Esophagus (tissue), 2 donors: ENCODE results near the gene LTBP2. TPM values are rescaled to one million over a fixed set of nuclear protein-coding genes. Genes with fewer than 3 reads are reported as not detected.
A peak's percentile ranks its signal among the peaks of the same experiment; 100 is the strongest.

ENCODE experiments used
- H3K27ac ChIP-seq, 2 donors: one replicate each; pipeline ENCODE4 v1.5.1; 2013; ENCODE audit warnings: low read depth in 2 of 2, mild to moderate bottlenecking in 2 of 2, inconsistent platforms in 1 of 2, low read length in 1 of 2, moderate library complexity in 1 of 2
- H3K27me3 ChIP-seq, 2 donors: one replicate each; pipeline ENCODE4 v1.6.1; 2013; ENCODE audit warnings: low read length in 2 of 2, control low read depth in 1 of 2, mild to moderate bottlenecking in 1 of 2; ENCODE audit not compliant: insufficient read depth in 2 of 2, control insufficient read depth in 1 of 2
- H3K36me3 ChIP-seq, 2 donors: one replicate each; pipeline ENCODE4 v1.6.1; 2013; ENCODE audit warnings: low read length in 1 of 2; ENCODE audit not compliant: control insufficient read depth in 2 of 2, insufficient read depth in 2 of 2
- H3K4me1 ChIP-seq, 2 donors: one replicate each; pipeline ENCODE4 v1.6.1; 2013; ENCODE audit warnings: low read length in 1 of 2; ENCODE audit not compliant: control insufficient read depth in 2 of 2, insufficient read depth in 2 of 2
- H3K4me3 ChIP-seq, 2 donors: one replicate each; pipeline ENCODE4 v1.5.1; 2013; ENCODE audit warnings: low read length in 2 of 2, mild to moderate bottlenecking in 2 of 2, low read depth in 1 of 2, moderate library complexity in 1 of 2
- H3K9me3 ChIP-seq, 2 donors: one replicate each; pipeline ENCODE4 v1.6.1; 2013; ENCODE audit warnings: mild to moderate bottlenecking in 2 of 2, low read depth in 1 of 2, low read length in 1 of 2, moderate library complexity in 1 of 2; ENCODE audit not compliant: control insufficient read depth in 2 of 2, insufficient read depth in 1 of 2
- WGBS, 2 donors: extraction: QIAGEN DNeasy Blood & Tissue Kit; methylation state at CpG; one replicate each; pipeline ENCODE4 v1.1.7; 2013; 5-methylcytosine and 5-hydroxymethylcytosine counted together
- polyA plus RNA-seq, 2 donors: library from polyadenylated mRNA; stranded (reverse); fragments of 200-250 nt; gene quantifications; one replicate each; pipeline ENCODE4 v1.2.3, GENCODE V29; 2013
- donor health status: healthy with polysubstance abuse.
- donor health status: Bipolar disorder and iron deficiency.

Gene LTBP2
- polyA plus RNA-seq, 2 donors = 4.7 to 5.5 TPM

DNA sequence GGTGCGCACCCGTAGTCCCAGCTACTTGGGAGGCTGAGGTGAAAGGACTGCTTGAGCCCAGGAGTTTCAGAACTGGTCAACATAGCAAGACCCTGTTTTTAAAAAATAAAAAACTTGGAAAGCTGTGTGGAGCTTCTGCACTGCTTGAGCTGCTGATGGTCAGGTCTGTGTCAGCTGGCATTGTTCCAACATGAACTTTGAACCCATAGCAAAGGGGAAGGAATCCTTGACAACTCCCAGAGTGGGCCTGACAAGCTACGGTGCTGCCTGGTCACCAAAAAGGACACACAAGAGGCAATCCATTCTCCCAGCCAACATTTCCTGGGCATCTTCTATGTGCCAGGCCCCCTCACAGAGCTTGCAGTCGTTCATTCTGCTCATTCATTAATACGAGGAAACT lies 16.4 kb upstream of the LTBP2 start:
- no peak overlapping the region for H3K4me3 ChIP-seq
- H3K27me3 ChIP-seq = no peaks in the 10 kb centered on the region
- H3K4me1 ChIP-seq = no peaks in the 10 kb centered on the region
- no peaks in the 10 kb centered on the region for H3K9me3 ChIP-seq
- no peak overlapping the region for H3K27ac ChIP-seq
- no peaks in the 10 kb centered on the region for H3K36me3 ChIP-seq
- WGBS, 2 donors = 70 to 80% methylated on average over 5 of the region's 5 CpGs

DNA sequence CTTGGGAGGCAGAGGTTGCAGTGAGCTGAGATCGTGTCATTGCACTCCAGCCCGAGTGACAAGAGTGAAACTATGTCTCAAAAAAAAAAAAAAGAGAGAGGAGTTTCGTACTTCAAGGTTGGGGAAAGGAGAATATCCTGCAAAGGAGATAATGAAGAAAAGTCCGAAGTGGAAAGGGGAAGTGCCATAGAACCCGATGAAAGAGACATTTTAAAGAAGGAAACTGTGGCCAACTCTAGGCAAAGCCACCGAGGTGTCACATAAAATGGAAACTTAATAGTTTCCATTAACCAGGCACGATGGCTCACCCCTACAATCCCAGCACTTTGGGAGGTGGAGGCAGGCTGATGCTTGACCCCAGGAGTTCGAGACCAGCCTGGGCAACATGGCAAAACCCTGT lies 15.0 kb upstream of the LTBP2 start:
- no peak overlapping the region for H3K4me3 ChIP-seq
- H3K36me3 ChIP-seq = no peaks in the 10 kb centered on the region
- no peaks in the 10 kb centered on the region for H3K27me3 ChIP-seq
- peaks cover 0 to 2% of the 10 kb centered on the region in 2 donors for H3K4me1 ChIP-seq
- 77 to 81% methylated on average over 8 of the region's 8 CpGs for WGBS, 2 donors
- H3K9me3 ChIP-seq = no peaks in the 10 kb centered on the region
- no peak overlapping the region for H3K27ac ChIP-seq

DNA sequence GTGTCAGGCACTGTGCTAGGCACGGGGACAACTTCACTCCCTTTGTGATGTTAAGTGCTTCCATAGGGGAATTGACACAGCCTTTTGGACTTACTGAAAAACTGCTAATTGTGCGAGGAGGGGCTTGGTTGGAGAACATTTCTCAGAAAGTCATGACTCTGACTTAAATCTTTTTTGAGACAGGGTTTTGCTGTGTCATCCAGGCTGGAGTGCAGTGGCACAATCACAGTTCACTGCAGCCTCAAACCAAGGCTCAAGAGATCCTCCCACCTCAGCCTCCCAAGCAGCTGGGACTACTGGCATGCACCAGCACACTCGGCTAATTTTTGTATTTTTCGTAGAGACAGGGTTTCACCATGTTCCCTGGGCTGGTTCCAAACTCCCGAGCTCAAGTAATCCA lies 10.2 kb upstream of the LTBP2 start:
- WGBS, 2 donors = 72 to 77% methylated on average over 5 of the region's 5 CpGs
- Histone ChIP-seq H3K9me3 (no peaks in the 10 kb centered on the region), H3K27ac (no peak overlapping the region), H3K27me3 (no peaks in the 10 kb centered on the region), H3K4me1 (peaks cover 0 to 19% of the 10 kb centered on the region in 2 donors), H3K4me3 (no peak overlapping the region), H3K36me3 (no peaks in the 10 kb centered on the region)

DNA sequence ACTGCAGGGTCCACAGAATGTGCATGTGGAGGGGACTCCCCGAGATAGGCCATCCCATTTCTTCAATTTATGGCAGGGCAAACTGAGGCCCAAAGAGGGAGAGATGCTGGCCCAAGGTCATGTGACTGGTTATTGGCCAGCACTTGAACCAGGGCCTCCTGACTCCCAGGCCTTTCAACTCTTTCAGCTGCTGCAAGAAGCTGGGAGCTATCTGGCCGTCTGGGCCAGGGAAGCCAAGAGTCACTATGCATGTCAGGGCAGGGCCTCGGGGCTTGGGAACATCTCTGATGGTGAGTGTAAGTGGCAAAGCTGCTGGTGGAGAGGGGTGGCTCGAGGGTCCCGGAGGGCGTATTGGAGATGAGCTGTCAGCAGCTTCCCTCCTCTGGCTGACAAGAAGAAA lies 9.5 kb upstream of the LTBP2 start:
- 60 to 70% methylated on average over 6 of the region's 6 CpGs for WGBS, 2 donors
- Histone ChIP-seq H3K27me3 (no peaks in the 10 kb centered on the region), H3K9me3 (no peaks in the 10 kb centered on the region), H3K27ac (no peak overlapping the region), H3K36me3 (no peaks in the 10 kb centered on the region), H3K4me3 (no peak overlapping the region), H3K4me1 (peaks cover 0 to 22% of the 10 kb centered on the region in 2 donors)

DNA sequence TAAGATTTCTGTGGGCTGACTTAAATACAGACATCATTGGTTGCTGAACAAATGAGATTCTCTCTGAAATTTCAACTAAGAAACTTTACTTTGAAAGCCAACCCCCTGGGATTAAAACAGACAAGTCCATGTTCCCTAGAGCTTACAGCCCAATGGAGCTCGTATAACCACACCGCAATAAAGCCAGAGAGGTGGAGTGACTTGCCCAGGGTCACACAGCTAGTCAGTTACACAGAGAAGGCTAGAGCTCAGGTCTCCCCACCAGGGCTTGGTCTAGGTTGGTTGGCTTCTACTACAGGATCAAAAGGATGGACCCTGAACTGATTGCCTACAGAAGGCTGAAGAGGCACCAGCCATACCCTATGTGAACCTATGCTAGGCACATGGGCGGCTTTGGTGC lies 8.9 kb upstream of the LTBP2 start:
- no peaks in the 10 kb centered on the region for H3K27me3 ChIP-seq
- peaks cover 0 to 25% of the 10 kb centered on the region in 2 donors for H3K4me1 ChIP-seq
- H3K36me3 ChIP-seq = no peaks in the 10 kb centered on the region
- no peaks in the 10 kb centered on the region for H3K9me3 ChIP-seq
- 84 to 89% methylated on average over 3 of the region's 3 CpGs for WGBS, 2 donors
- H3K27ac ChIP-seq = no peak overlapping the region
- no peak overlapping the region for H3K4me3 ChIP-seq

DNA sequence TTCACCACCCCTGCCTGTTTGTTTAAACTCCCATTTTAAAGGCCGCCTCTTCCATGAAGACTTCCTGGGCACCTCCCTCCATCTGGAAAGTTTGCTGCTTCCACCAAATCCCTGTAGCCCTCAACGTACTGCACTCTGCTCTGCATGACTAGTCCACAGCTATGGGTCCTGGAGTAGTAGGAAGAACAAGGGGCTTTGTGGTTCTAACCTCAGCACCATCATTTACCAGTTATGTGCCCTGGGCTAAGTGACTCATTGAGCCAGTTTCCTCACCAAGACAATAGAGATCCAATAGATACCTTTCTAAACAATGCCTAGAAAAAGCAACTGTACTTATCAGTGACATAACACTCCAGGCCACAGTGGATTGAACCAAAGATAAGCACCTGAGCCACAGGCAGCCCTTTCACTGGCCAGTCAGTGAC lies 8.5 kb upstream of the LTBP2 start:
- Histone ChIP-seq H3K9me3 (no peaks in the 10 kb centered on the region), H3K27me3 (no peaks in the 10 kb centered on the region), H3K4me3 (no peak overlapping the region), H3K27ac (peak overlapping the region in 1 of 2 donors; percentile 25), H3K36me3 (no peaks in the 10 kb centered on the region), H3K4me1 (peaks cover 3 to 29% of the 10 kb centered on the region in 2 donors)
- 61 to 75% methylated on average over 2 of the region's 2 CpGs for WGBS, 2 donors

DNA sequence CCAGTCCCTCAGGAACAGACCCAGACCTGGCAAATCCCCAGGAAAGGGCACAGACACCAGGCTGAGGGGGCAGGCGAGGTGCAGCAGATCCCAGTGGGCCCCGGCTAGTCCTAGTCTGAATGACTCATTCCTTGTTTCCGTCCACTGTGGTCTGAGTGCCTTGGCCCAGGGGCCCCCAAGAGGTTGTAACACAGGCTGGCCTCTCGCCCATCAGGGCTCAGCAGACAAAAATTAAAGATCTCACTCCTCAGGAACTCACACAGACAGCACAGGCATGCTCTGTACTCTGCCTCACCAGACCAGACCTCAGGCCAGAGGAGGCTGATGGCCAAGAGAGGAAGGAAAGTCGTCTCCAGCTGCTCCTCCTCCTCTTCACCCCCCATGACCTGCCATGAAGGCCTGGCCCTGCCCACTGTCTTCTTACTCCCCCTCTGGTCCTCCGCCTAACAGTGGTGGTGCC lies 7.7 kb upstream of the LTBP2 start:
- H3K4me1 ChIP-seq = peaks cover 7 to 33% of the 10 kb centered on the region in 2 donors
- 46 to 68% methylated on average over 6 of the region's 6 CpGs for WGBS, 2 donors
- H3K27ac ChIP-seq = peak overlapping the region in 1 of 2 donors; percentile 24
- no peaks in the 10 kb centered on the region for H3K9me3 ChIP-seq
- H3K36me3 ChIP-seq = no peaks in the 10 kb centered on the region
- no peaks in the 10 kb centered on the region for H3K27me3 ChIP-seq
- H3K4me3 ChIP-seq = no peak overlapping the region

DNA sequence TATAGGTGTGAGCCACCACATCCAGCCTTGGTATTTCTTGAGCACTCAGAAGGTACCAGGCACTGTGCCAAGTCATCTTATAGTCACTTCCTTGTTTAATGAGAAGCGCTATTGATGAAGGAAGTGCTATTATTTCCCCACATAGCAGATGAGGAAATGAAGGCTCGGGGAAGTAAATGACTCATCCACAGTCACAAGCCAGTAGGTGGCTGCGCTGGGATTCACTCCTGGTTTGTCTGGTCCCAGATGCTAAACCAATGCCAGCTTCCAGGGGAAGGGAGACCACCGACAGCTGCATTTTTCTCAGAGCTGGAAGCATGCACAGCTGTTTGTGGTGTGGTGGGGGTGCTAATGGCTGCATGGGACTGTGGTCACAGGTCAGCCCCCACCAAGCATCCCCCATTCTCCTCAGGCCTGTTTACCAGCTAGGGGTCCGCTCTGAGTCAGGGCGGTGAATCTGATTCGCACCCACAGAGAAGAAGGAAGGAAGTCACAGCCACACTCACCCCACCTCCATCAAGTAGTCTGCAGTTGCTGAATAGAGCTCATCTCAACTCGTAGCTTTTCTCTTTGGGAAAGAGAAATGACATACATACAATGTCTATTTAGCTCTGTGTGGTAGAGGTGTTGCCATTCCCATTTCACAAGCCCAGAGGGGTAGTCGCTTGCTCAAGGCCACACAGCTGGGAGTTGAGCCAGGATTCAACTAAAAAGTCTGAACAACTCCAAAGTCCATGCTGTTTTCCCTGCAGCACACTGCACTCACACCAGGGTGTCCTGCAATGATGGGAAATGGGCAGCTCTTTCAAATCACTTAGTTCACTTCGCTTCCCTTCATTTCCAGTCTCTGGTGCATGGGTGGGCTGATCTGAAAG lies 6.3 kb upstream of the LTBP2 start:
- H3K9me3 ChIP-seq = no peaks in the 10 kb centered on the region
- no peaks in the 10 kb centered on the region for H3K36me3 ChIP-seq
- H3K4me1 ChIP-seq = peaks cover 7 to 39% of the 10 kb centered on the region in 2 donors
- H3K4me3 ChIP-seq = no peak overlapping the region
- 45 to 50% methylated on average over 10 of the region's 10 CpGs for WGBS, 2 donors
- H3K27me3 ChIP-seq = no peaks in the 10 kb centered on the region
- peak overlapping the region; percentile 6 to 40 for H3K27ac ChIP-seq

DNA sequence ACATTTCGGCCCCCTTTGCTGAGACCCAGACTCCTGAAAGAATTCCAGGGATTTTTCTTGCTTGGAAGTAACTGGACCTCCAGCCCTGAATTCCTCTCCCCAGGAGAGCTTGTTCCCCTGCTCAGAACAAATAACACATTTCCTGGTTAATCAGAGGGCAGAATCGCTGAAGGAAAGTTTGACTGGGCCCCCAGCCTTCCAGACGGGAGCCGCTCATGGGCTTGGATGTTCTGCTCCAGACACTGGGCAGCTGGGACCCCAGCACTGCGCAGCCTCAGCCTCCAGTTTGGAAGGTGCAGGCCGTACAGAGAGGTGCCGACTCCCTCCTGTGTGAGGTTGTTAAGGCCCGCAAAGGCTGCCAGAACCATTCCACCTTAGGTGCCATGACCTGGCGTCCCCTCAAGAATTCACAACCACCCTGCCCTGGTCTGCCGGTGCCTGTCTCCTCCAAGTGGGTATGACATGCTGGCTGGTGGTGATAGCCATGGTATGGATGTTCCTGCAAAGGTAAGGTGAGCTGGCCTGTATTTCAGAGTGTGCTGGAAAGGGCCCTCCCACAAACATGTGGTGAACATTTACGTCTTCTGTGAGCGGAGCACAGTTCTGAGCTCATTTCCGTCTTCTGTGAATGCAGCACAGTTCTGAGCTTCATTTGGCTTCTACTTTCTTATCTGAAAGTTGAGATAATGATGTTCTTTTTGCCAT lies 5.1 kb upstream of the LTBP2 start:
- peak overlapping the region in 1 of 2 donors; percentile 83 for H3K27ac ChIP-seq
- peaks cover 7 to 38% of the 10 kb centered on the region in 2 donors for H3K4me1 ChIP-seq
- 69 to 75% methylated on average over 13 of the region's 13 CpGs for WGBS, 2 donors
- H3K27me3 ChIP-seq = no peaks in the 10 kb centered on the region
- H3K4me3 ChIP-seq = no peak overlapping the region
- H3K9me3 ChIP-seq = no peaks in the 10 kb centered on the region
- no peaks in the 10 kb centered on the region for H3K36me3 ChIP-seq
